Iris pigment epithelial cell (primary cell): ENCODE data around the gene IL1R2.

ENCODE experiments used
- DNase-seq: peaks from one replicate; pipeline ENCODE4 v3.0.0-alpha.2; 2011; ENCODE audit warnings: low read depth

Gene IL1R2

DNA sequence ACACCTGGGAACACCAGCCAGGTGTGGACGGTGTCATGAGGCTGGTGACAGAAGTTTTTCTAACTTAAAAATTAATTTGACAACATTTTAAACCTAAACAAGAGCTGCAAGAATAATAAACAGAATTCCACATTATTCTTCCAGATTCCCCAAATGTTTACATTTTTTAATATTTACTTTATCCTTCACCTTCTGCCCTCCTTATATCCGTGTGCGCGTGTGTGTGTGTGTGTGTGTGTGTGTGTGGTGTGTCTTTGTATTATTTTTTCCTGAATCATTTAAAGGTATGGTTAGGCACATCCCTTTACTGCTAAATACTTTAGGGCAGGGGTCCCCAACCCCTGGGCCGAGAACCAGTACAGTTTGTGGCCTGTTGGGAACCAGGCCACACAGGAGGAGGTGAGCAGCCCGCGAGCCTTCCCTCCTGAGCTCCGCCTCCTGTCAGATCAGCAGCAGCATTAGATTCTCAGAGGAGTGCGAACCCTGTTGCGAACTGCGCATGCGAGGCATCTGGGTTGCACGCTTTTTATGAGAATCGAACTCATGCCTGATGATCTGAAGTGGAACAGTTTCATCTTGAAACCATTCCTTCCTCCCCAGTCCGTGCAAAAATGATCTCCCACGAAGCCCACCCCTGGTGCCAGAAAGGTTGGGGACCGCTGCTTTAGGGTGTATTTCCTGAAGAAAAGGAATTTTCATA, 16.4 kb upstream of the IL1R2 start:
- DNase-seq = no peak

DNA sequence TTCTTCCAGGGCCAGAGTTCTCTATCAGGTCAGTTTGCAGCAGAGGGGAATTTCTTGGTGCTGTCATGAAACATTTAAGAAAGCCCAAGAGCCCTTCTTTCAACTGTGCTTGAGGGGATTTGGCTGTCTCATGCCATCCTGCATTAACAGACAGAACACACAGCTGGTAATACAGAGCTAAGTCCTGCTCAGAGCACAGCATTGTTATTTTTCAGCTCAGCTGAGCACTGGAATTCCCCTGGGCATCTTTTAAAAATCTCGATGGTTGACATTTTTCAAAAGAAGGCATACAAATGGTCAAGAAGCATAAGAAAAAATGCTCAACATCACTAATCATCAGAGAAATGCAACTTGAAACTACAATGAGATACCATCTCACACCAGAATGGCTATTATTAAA, 14.9 kb upstream of the IL1R2 start:
- DNase-seq = no peak

DNA sequence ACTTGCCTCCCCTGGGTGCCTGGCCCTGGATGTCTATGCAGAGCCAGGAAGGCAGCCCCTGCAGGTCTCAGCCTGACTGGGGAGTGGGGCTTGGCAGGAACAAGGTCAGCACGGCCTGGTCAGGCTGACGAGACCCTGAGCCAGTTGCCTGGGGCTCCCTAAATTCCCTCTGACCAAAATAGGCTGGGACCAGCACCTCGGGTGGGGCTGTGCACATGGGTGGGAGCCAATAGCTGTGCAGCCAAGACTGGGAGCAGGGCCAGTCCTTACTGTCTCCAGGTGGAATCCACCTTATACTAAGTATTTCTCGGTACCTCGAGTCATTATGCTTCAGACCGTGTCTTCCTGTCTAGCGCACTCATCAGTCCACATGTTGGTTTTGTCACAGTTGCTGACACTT, 11.4 kb upstream of the IL1R2 start:
- no peak for DNase-seq

DNA sequence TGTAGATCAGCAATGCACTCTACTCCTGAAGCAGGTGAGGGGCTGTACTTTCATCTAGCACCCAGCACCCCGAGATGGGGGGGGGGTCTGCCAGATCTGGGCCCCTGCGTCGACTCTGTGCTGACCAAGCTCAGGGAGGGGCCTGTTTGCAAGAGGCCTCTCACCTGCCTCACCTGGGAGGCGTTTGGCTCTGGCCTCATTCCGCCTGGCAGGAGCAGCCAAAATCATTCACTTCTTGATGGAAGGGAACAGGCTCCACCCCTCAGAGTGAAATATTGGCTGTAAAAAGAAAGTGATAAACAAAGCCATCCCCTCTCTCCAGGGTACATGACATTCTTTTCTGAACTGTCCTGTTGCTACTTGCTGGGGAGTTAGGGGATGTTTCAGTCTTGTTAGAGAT, 10.7 kb upstream of the IL1R2 start:
- DNase-seq = no peak

DNA sequence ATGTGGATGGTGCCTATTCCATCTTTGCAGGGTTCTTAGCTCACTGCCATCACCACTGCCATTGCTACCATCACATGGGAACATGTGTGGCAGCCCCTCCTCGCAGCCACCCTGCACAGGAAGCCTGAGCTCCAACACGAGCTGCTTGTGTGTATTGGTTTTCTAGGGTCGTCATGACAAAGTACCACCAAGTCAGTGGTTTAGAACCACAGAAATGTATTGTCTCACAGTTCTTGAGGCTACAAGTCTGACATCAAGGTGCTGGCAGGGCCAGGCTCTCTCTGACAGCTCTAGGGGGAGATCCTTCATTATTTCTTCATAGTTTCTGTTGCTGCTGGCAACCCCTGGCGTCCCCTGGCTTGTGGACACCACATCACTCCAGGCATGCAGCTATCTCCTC, 10.3 kb upstream of the IL1R2 start:
- DNase-seq = no peak

DNA sequence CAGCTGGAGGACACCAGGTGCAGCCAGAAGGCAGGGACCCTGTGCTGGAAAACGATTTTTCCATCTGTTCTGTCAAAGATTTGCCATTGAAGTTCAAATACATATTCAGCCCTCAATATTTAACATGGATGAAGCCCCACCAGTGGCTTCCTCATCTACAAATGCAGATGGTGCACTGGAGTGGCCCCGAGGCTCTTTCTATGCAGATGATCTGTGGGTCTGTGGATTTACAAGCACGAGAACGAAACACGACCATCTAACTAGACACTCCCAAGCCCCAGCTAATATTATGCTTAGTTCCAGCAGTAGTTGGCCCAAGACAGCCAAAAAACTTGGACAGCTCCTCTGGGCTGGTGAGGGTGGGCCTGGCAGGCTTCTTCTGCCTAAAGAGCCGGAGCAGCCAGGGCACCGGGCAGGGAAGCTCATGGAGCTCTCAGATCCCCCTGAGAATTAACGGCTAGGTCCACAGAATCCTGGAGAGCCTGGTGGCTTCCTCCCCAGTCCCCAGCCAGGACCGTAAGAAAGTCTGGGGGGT, 9.2 kb upstream of the IL1R2 start:
- DNase-seq = no peak

DNA sequence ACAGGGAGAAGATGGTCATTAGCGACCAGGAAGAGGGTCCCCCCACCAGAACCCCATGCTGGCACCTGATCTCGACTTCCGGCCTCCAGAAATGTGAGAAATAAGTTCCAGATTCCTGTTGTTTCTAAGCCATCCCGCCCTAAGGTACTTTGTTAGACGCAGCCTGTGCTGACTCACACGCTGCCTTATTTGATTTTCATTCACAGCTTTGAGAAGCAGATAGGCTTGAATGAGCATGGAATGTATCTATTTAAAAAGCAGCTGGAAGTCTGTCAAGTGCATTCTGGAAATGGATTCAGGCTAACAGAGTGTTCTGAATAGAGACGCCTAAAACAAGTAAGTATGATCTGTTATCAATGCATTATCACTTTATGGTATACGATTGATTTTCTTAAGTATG, 8.3 kb upstream of the IL1R2 start:
- peak; percentile 27 for DNase-seq

DNA sequence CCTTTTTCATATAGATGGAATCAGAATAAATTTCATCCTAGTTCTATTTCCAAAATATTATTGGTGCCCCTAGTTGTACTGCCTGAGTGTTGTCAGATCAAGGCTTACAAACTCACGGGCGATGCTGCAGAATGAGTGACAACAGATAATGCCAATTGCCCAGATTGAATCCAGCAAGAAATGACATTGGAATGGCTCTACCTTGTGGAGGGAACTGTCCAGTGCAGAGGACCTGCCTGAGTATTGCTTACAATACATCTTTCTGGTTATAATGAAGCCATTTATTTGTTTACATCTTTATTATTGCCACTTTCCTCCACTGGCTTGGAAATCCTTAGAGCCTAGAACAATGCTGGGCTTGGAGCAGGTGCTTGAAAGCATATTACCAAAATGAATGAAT, 7.8 kb upstream of the IL1R2 start:
- DNase-seq = peak; percentile 23

DNA sequence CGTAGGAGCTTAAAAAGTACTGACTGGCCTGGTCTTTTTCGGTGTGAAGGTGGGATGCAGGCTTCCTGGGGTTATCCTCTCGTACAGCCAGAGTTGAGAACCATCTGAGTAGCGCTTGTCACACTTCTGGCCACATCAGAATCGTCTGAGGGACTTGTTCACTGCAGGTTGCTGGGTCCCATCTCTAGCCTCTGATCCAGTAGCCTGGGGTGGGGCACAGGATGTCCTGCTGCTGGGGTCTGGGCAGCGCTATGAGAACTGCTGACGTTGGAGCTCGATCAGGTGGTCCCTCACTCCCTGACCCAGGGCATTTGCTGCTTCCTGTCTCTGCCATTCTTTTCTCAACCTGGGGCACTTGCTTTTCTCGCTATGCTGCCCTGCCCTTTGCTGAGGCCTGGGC, 7.1 kb upstream of the IL1R2 start:
- DNase-seq = no peak

DNA sequence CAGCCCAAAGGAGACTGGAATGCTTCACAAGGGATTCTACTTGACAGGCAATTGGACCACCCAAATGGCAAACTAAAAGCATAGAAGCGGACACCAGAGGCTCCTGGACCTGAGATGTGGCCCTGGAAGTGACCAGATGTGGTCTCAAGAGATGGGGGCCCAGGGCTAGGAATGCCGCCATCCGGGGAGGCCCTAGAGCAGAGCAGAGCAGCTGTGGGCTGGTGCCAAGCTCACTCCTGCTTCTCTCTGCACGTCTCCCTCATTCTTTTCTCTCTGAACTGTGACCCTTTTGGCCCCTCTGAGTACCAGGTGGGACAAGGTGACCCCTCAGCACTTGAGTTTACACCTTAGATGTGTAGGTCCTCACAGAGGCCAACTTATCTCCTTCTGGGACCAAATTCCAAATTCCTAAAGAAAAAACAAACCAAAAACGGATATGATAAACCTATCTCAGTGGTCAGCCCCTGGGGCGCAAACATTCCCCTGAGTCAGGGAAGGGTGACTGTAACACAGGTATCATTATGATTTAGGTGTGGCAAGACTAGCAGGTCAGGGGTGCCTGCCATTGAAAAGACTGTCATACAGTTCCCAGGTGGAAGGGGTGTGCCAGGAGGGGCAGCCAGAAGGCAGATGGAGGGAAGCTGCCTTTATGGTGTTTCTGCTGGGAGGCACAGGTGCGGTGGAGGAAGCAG, 6.5 kb upstream of the IL1R2 start:
- DNase-seq = no peak

DNA sequence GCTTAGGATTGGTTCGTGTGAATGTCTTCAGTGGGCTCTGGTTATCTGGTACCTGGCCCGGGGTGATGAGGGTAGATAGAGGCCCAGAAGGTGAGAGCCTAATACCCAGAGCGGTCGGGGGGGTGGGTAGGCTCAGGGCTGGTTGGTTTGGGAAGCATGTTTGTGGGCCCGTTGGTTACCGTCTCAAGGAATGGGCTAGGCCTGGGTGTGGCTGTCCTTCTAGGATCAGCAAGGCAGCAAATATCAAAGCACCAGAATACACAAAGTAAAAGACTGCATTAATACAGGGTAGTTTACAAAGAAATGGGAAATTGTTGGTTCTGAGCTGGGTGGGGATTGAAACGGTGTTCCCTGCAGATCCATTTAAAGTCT, 6.0 kb upstream of the IL1R2 start:
- DNase-seq = no peak

DNA sequence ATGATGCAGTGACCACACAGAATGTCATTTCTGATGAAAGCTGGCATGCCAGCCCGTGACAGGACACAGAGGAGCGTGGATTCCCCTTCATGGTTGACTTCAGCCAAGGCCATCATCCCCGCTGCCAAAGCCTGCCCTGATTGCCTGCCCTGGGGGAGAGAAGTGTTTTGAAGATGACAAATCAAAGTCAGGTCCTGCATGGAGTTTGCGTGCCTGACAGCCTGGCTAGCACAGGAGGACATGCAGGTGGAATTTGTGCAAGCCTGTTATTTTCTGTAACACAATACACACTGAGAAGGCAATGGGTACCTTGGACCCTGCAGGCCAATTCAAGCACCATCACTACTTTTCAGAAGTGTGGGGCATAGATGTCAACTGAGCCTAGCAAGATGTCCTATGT, 5.4 kb upstream of the IL1R2 start:
- DNase-seq = no peak

DNA sequence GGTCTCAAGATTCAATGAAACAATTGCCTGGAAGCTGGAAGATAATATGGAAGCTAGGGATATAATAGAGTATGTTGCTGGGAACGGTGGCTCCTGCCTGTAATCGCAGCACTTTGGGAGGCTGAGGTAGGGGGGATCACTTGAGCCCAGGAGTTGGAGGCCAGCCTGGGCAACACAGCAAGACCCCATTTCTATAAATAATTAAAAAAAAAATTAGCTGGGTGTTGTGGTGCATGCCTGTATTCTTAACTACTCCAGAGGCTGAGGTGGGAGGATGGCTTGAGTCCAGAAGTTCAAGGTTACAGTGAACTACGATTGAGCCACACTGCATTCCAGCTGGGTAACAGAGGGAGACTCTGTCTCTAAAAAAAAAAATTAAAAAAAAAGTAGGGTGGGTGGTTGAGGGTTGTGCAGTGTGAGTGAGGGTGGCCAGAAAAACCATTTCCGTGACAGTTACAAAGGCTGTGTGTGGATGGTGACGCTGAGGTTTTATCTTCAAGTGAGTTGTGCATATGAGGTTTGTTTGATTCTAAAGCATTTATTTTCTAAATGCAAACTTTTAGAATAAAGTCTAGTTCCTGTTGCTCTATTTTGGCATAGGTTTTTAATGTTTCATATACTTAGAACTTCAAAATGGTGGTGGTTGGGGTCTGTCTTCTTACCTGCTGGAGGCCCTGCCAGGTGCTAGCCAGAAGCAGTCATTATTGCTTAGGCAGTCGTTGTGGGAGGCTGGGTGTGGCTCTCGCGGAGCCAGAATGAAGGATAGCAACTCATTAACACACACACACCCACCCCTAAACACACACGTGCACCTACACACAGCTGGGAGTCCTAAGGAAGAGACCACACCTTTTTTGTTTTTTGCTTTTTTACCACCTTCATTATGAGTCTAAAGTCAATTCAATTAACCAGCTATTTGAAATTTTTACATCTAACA, 4.7 kb upstream of the IL1R2 start:
- no peak for DNase-seq

DNA sequence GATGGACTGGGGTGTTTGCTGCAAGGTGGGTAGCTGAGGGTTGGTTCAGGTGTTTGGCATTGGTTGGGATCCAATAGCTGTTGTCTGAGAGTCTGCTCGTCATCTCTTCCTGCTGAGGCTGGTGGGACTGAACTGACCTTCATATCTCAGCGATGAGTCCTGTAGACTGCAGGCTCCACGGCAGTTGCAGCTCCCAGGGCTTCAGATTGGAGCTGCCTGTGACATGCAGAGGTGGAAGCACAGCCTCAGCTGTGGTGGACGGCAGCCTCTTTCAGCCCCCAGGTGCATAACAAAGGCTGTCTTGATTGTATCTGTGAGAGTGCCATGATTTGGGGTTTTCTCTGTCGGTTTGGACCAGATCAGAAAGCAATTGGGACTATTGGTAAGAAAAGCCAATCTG, 3.9 kb upstream of the IL1R2 start:
- DNase-seq = no peak

DNA sequence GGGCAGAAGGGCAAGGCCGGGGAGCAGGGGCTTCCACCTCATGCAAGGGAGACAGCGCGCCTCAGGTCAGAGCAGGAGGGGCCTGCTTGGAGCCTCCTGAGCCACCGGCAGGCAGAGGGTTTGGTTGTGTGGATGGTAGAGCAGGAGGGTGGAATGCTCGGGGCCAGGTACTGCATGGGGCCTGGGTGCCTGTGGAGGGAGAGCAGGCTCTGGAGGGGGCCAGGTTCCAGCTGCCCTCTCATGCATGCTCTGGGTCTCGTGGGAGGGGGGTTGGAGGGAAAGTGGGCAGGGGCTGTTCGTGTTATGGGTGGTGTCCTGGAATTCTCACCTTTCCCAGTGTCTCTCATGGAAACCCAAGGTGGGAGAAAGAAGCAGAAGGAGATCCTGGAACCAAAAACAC, 3.2 kb upstream of the IL1R2 start:
- DNase-seq = no peak

DNA sequence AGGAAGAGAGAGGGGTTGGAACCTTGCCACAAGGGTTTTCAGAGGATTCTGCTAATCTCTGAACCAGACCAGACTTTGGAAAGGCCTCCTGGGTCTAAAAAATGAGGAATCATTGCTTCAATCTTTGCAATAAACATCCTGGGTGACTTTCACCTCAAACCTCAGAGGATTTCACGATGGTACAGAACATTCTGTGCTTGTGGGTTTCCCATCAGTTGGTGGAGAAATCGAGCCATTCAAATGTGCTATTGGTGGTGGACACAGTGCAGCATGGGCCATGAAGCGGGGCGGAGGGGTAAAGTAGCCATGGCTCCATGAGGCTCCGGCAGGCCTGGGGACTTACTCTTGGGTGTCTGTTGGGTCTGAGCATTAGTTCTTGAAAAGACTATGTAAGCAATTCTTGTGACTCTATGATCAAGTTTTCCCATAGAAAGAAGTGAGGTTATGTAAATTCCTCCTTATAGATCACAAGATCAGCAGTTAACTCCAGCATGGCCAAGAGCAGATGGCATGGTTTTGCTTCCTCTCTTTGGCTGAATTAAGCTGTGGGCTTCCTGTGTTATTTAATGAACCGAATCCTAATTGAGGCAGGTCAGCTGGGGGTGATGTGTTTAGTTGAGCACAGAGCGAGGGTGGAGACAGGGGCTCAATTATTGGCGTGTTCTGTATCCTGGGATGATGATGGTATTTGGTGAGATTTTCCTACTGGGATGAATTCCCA, 1.9 kb upstream of the IL1R2 start:
- DNase-seq = peak; percentile 13

DNA sequence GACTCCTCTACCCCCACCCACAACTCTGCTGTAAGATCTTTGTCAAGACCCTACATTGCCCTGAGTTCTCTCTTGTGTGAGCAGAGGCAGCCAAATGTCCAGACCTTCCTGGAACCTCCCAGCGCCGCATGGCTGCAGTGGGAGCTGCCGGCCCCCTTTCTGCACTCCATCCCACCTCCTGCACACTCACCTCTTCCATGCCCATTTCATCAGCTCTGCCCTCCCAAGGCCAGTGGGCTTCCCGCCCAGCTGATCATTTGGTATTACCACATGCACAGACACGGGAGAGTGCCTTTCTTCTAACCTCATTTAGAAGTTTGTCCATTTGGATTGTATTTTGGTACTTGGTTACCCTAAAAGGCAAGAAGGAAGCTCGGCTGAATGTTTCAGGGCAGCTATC, 2.0 kb downstream of the IL1R2 start:
- no peak for DNase-seq

DNA sequence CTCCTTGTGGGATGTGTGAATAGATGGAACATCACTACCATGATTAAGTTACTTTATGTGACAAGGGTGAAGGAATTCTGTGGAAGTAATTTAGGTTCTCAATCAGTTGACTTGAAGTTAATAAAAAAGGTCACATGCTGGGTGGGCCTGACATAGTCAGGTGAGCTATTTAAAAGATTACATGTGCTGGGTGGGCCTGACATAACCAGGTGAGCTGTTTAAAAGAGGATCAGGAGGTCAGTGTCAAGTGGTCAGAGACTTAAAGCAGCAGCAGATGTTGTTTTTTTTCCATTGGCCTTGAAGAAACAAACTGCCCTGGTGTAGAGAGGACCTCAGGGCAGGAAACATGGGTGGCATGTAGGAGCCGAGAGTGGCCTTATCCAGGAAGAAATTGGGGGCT, 3.3 kb downstream of the IL1R2 start:
- no peak for DNase-seq

DNA sequence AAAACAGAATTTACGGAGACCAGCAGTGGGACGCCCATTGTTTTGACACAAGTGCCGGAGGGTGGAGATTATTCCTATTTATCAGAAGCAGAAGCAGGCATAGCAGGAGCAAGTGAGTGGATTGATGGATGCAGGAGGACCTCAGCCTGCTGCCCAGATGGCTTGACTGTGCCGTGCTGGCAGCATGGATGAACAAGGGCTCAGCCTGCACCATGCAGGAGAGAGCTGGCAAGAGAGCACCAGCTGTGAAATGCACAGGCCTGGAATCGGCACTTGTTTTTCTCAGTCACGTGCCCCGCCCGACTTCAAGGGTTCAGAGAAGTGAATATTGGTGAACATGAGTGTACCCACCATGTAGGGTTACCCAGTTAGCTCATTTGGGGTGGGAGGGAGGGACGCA, 4.0 kb downstream of the IL1R2 start:
- DNase-seq = no peak

DNA sequence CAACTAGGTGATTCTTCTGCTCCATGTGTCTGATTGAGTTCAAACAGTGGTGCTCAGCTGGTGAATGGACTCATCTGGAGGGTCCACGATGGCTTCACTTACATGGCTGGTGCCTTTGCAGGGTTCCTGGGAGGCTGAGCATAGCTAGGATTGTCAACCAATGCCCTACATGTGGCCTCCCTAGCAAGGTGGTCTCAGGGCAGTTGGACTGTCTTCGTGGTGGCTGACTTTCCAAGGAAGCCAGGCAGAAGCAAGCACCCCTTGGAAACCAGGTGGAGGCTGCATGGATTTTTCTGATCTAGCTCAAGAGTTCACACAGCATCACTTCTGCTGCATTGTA, 6.8 kb downstream of the IL1R2 start:
- DNase-seq = no peak

DNA sequence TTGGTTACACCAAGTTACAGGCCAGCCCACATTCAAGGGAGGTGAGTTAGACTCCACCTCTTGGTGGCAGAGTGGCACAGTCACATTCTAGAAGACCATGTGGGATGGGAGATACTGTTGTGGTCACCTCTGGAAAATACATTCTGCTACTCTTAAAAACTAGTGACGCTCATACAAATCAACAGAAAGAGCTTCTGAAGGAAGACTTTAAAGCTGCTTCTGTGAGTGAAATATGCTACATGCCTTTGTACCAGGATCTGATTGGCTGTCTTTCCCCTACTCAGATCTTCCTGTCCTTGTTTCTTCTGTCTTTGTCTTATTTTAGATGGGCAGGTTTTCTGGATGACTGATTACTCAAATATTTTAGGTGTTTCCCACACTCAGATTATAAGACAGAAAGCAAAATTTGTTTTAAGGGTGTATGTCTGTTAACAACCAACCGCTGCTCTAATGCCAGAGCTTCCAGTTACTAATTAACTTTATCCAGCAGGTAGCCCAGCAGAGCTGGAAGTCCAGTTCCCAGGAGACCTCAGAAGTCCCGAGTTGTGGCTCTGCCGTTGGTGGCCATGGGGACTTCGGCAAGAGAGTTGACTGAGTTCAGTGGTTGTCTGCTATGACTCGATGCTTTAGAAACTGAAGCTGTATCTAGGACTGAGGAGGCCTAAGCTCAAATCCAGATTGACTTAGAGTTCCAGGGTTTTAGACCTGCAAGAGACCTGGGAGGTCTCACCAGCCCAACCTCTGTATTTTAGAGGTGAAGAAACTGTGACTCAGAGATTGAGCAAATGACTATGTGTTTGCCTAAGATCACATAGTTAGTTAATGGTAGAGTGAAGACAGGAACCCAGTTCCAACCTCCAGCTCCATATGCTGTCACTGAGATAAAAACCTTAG, 7.4 kb downstream of the IL1R2 start:
- no peak for DNase-seq
